ENCODE measurements around the gene TFPT. TPM values are rescaled to one million over a fixed set of nuclear protein-coding genes. Genes with fewer than 3 reads are reported as not detected.

The TFPT gene
- total RNA-seq, 4 donors from 2014 or later = 11.1 to 20.4 (median 16.0) TPM

GRCh38 chr19:54128441-54128725, 12.9 kb upstream of the TFPT start:
- no peak overlapping the region for H3K4me3 ChIP-seq (ENCODE audit: low read depth, poor library complexity, severe bottlenecking)
- 92 to 93% methylated on average over 20 of the region's 20 CpGs for WGBS, 2 donors
- no peak for TF ChIP-seq CTCF (IDR thresholded peaks at IDR 0.05)
- no peak for TF ChIP-seq POLR2A (IDR thresholded peaks at IDR 0.05)
- intact Hi-C loops (cut with DNase I; ENCODE audit: low total_unique reads) = no loop called here
- no peak for DNase-seq (ENCODE audit: low spot score in 2 of 2)

- intact Hi-C loops (cut with DNase I; ENCODE audit: low total_unique reads) = no loop called here
- H3K4me3 ChIP-seq (ENCODE audit: low read depth, poor library complexity, severe bottlenecking) = no peak overlapping the region
- WGBS, 2 donors = 94% methylated on average over 34 to 44 of the region's 44 CpGs
- no peak for TF ChIP-seq CTCF (IDR thresholded peaks at IDR 0.05)
- TF ChIP-seq POLR2A (IDR thresholded peaks at IDR 0.05) = no peak
- no peak for DNase-seq (ENCODE audit: low spot score in 2 of 2)
Observed at GRCh38 chr19:54127688-54128440, 12.4 kb upstream of the TFPT start.

- TF ChIP-seq CTCF (IDR thresholded peaks at IDR 0.05) (no peak), POLR2A (IDR thresholded peaks at IDR 0.05) (no peak)
- no peak overlapping the region for H3K4me3 ChIP-seq (ENCODE audit: low read depth, poor library complexity, severe bottlenecking)
- intact Hi-C loops (cut with DNase I; ENCODE audit: low total_unique reads) = no loop called here
- WGBS, 2 donors = 85 to 89% methylated on average over 5 to 9 of the region's 9 CpGs
- DNase-seq (ENCODE audit: low spot score in 2 of 2) = no peak
Observed at GRCh38 chr19:54125713-54126112, 10.3 kb upstream of the TFPT start.

- no peak overlapping the region for H3K4me3 ChIP-seq (ENCODE audit: low read depth, poor library complexity, severe bottlenecking)
- intact Hi-C loops (cut with DNase I; ENCODE audit: low total_unique reads) = no loop called here
- no peak for DNase-seq (ENCODE audit: low spot score in 2 of 2)
- WGBS, 2 donors = 92 to 93% methylated on average over 18 to 19 of the region's 19 CpGs
- no peak for TF ChIP-seq POLR2A (IDR thresholded peaks at IDR 0.05)
- TF ChIP-seq CTCF (IDR thresholded peaks at IDR 0.05) = no peak
Observed at GRCh38 chr19:54124393-54124792, 8.9 kb upstream of the TFPT start.

- no peak overlapping the region for H3K4me3 ChIP-seq (ENCODE audit: low read depth, poor library complexity, severe bottlenecking)
- 87 to 88% methylated on average over 15 to 17 of the region's 17 CpGs for WGBS, 2 donors
- TF ChIP-seq CTCF (IDR thresholded peaks at IDR 0.05) (no peak), POLR2A (IDR thresholded peaks at IDR 0.05) (no peak)
- DNase-seq (ENCODE audit: low spot score in 2 of 2) = no peak
- intact Hi-C loops (cut with DNase I; ENCODE audit: low total_unique reads) = no loop called here
Observed at GRCh38 chr19:54123682-54124081, 8.2 kb upstream of the TFPT start.

GRCh38 chr19:54121259-54121658, 5.8 kb upstream of the TFPT start:
- DNase-seq (ENCODE audit: low spot score in 2 of 2) = no peak
- WGBS, 2 donors = 79 to 83% methylated on average over 10 of the region's 10 CpGs
- intact Hi-C loops (cut with DNase I; ENCODE audit: low total_unique reads) = no loop called here

More at GRCh38 chr19:54121259-54121658, 5.8 kb upstream of the TFPT start:
- no peak overlapping the region for H3K4me3 ChIP-seq (ENCODE audit: low read depth, poor library complexity, severe bottlenecking)
- TF ChIP-seq CTCF (IDR thresholded peaks at IDR 0.05) (no peak), POLR2A (IDR thresholded peaks at IDR 0.05) (no peak)
